ENCODE measurements around the gene ZFAND3.

ZFAND3 gene

DNA sequence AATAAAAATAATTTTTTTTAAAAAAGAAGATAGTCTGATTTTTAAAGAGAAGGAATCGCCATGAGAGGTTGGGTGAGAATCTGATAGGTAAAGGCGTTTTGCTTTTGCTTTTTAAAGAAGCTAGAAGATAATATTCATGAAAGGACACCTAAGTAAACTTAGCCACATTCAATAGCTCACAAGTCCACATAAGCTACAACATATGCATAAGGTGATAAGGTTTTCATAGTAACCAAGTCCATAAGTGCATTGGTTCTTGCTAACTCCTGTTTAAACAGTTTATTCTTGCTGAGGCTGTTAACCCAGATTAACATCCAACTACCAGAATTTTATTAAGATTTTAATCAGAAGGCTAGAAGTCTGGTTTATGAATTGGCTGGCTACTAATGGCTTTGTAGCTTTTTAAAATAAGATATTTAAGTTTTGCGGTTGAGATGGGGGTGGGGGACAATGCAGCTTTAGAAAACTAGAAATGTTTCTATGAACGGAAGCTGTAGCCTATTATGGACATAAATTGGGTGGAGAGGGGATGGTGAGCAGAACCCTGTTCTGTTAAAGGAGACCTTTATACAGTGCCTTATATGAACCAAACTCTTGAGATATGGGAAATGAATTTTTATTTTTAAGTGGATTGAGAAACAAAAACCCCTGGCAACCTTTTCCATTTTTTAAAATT lies 235.1 kb downstream of the ZFAND3 start:
- no peak for DNase-seq

DNA sequence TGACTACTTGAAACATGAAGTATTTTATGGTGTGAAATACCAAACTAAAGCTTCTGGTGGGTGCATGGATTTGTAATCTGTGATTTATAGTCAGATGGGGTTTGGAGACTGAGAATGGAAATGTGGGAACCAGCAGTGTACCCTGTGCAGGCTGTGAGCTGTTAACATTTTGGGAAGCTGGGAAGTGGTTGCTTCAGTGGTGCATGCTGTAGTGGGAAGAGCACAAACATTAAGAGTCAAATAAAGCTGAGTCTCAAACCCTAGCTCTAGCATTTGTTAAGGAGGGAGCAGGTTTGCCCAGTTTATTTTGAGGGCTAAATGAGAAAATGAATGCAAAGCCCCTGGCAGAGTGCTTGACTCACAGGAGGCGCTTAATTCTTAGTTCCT lies 235.7 kb downstream of the ZFAND3 start:
- DNase-seq: no peak

DNA sequence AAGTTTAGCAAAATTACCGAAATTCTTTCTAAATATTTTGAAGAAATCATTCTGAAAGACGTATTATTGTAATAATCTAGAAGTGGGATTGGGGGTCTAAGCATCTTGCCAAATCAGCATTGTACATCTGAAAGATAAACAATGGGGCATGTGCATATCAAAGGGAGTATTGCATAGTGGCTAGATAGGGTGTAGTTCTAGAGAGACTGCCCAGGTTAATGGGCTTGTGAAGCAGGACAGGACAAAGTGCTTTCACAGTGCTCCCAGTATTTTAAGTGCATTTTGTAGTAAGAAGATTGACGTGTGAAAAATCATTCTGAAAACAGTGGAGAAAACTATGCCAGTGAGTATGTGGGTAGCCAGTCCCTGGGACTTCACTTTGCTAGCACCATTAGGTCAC lies 236.8 kb downstream of the ZFAND3 start:
- no peak for DNase-seq

DNA sequence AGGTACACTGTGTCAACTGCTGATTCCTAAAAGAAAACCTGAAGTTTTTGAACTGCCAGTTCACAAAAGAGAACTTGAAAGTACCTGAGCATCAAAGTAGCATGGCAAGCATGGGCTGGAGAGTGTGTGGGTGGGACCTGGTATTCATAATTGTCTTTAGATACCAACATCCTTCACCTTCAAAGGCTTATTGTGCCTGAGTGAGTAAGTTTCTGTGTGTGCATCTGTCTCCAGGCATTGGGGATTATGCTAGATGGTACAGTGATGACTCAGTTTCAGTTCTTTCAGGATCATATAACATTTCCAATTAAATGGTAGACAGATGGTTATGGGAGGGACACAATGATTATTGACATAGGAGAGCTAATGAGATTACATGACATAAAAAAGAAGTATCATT lies 238.5 kb downstream of the ZFAND3 start:
- peak; percentile 86 to 95 for DNase-seq

DNA sequence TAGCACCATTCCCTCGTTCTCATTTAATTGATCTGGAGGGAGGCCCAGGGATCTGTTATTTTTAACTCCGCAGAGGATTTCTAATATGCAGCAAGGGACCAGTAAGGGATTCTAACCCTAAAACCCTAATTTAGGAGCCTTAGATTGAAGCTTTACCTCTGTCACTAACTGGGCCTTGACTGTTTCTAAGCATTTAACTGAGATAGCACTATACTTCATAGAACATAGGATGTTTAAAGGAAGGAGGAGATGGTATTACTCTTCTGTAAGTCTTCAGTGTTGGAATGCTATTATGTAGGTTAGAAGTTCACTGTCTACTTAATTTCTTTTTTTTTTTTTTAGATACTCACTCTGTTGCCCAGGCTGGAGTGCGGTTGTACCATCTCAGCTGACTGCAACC lies 242.5 kb downstream of the ZFAND3 start:
- DNase-seq: no peak

DNA sequence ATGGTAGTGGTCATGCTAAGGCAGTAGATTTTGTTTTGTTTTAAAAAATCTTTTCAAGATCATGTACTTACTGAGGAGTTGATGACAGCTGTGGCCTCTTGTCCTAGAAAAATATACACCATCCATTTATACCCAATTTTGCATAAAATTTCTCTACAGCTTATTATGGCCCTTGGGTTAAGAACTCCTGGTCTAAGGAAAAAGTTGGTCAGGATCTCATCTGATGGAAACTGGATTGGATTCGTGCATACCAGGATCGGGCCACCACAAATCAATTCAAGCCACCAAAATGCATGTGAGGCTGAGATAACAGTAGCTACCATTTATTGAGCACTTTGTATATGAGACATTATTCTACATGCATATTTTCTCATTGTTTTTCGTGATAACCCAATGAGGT lies 244.4 kb downstream of the ZFAND3 start:
- no peak for DNase-seq

DNA sequence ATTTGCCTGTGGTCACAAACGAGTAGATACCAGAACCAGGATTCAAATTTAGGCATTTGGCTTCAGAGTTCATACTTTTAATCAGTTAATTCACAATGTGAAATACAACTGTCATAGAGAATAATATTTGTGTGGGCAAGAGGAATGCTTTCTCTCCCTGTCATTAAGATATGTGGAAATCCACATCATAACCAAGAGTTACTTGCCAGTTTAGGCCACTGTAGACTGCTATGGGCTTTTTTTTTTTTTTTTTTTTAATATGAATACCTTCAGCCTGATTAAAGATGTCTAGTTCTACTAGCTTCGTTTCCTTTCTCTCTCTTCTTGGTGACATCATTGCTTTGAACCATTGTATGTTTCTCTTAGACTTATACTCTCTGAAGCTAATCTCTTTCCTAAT lies 244.9 kb downstream of the ZFAND3 start:
- DNase-seq: no peak

DNA sequence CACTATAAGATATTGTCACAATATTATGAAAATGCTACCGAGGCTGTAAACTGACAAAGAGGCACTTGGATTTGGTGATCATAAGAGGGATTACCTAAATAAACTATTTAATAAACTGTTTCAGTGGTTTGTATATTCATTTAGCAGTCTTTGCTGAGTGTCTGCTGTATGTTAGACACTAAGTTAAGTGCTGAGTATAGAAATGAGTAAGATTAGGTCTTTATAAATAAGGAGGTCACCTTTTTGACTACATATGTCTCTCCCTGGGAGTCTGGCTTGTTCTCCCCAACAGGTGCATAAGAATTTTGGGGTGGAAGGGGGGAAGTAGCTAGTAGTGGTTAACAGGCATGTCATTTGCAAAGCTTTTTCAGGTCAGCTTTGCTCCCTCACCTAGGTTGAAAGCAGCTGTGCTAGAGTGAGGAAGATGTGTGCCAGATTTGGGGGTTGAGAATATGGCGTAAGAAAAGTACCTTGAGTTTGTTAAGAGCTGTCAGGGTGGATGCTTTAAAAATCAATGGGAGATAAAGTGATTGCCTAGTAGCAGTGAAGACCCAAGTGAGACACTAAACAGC lies 246.3 kb downstream of the ZFAND3 start:
- no peak for DNase-seq

DNA sequence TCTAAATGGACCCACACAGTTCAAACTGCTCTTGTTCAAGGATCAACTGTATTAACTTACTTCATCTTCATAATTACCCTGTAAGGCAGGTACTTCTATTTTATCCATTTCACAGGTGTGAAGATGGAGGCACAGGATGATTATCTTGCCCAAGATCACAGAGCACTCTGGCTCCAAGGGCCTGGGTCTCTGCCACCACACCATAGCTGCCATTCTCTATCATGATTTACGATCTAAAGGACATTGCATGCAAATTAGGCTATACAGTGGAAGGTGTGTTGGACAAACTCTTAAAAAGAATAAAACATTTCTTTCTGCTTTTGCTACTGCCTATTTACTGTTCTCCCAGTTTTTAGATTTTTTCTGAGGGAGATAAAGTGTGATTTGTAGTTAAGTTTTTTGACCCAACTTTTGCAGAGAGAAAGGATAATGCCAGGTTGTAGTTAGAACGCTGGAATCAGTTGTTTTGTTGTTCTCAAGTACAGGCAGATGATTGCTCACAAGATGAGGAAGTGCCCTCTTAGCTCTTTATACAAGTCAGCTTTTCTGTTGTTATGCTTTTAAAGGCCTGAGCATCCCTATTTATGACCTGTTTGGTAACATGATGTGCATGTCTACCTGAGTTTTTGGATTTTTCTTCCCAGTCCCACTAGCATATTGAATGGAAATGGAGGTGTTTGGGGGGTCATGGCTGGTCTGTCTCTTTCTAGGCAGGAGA lies 247.9 kb downstream of the ZFAND3 start:
- DNase-seq: no peak

DNA sequence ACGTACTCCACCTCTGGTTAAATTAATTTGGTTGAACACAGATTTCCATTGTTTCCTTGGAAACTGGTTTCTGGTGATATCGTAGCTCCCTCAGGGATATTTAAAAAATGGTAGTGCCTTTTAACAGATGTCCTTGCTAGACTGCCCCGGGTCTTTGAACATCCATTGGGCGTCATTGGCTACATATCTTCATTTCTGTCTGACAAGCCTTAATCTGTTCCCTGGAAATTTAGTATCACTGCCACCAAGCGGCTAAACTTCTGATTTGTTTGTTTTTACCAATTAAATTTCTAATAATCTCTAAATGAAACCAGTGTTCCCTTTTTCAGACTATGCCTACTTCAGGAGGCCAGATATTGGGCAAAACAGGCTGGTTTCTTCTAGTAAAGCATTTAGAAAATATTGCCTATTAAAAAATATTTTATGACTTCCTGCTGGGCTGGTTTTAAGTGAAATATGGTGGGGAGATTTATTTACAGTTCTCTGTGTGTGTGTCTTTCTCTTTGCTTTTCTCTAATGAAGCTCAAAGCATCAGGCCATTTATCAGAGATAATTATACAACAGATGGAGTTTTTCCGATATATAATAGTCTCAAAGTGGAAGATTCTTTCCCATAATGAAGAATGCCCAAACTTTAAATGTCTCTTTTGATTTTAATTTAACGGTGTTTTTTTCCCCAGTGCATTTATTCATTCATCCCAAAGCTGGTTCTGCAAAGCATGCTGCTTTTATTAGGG lies 249.5 kb downstream of the ZFAND3 start:
- DNase-seq: peak in 1 of 2 experiments; percentile 54

DNA sequence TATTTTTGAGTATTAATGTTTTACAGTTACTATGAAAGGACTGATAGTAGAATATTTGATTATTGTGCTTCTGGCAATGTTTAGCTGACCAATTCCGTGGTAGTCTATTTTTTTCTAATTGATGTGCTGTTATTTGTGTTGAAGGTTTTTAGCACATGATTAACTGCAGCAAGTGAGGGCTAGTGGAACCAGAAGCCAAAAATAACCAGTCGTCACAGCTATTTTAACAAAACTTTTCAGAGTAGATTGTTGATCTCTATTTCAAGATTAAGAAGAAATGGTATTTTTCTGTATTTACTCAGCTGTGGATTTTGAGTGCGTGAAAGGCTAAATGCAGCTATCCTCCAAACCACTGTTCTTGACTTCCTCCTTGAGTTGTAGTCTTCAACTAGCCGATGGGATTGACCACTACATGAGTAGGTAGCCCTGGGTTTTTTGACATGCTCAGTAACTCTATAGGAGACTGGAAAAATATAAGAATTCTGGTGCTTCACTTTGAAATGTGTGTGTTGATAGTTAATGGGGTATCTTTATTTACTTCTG lies 258.0 kb downstream of the ZFAND3 start:
- no peak for DNase-seq

DNA sequence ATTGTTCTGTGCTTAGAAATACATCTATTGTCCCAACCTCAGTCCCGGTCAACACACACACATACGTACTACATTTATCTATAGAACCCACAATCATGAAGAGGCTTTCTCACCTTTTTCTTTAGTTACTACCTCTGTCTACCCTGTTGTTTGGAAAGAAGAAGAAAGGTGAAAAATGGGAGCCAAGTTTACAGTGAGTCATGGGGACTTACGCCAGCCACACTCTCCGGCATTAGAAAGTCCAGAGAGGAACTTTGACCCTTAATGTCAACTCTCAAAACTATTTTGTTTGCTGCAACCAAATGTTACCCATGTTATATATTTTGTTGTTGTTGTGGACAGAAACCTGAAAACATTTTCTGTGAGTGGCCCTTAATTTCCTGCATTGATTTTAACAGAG lies 259.1 kb downstream of the ZFAND3 start:
- no peak for DNase-seq

DNA sequence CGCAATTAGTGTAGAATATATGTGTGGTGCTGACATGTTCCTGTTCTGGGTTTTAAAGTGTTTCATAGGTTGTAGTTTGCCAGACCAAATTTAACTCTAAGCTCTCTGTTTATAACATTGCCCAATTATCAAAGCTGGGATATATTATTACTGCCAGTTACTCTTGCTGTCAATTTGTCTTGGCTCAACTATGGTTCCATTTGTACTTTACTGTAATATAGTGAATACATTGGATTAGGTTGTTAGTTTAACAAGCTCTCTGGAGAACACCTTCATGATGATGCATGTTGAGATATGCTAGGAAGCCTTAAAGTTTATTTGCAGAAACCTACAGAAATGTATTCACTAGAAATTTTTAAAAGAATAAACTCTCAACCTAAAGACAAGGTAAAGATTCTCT lies 259.6 kb downstream of the ZFAND3 start:
- no peak for DNase-seq

DNA sequence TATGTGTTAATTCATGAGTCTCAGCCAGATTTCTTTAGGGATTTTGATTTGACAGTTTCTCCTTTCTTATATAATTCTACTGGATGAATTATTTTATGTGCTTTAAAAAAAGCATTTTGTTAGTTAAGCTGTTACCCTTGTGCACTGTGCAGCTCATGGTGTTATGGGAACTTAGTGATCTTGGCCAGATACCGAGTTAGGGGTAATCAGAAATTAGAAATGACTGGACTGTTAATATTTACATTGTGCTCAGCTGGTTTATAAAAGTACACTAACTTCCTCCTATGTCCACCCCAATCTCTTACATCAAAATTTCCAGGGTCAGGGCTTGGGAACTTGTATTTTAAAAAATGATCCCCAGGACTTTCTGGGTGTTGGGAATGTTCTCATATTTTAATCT lies 260.0 kb downstream of the ZFAND3 start:
- DNase-seq: no peak

DNA sequence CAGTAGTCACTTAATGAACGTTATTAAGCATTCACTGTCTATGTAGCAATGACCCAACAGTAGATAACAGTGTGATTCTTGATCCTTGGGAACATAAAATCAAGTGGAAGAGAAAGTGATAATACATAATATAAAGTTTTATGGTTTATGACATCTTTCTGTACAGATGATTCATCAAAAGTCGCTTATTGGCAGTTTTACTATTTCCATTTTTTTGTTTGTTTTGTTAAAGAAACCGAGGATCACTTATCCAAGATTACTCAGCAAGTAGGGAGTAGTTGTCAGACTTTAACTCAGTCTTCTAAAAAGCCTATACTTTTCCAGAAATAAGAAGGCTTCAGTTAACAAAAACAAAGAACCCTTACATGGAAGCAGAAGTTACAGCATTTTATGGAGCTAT lies 260.8 kb downstream of the ZFAND3 start:
- no peak for DNase-seq

DNA sequence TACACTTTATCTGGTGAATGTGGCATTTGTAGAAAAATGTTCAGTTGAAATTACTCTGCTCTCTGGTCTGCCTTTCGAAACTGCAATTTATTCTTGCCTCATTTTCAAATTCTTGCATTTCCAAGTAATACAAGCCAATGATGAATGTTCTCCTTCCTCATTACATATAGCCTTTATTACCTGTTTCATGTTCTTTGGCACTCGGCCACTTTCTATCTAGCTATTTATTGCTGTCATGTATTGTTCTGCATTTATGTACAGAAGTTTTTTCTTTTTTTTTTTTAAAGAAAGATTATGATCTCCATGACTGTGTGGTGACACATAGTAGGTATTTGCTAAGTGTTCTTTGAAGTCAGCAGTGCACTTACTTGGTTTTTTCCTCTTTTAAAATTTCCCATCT lies 261.4 kb downstream of the ZFAND3 start:
- no peak for DNase-seq

DNA sequence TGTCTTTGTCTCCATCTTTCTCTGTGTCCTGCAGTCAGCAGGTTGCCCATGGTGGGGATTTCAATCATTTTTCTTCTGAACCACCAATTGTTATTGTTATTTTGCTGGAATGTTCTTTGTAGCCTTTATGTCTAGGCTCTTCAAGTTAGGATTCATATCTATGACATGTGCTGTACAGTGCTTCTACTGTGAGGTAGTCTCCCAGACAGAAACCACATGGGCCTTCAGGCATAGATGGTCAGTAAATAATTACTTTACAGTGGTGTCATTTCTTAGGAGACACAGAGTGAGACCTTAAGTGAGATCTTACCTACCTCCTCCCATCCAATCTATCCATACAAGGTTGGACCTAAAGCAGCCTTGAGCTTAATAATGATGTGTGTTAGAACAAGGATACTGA lies 265.5 kb downstream of the ZFAND3 start:
- DNase-seq: no peak

DNA sequence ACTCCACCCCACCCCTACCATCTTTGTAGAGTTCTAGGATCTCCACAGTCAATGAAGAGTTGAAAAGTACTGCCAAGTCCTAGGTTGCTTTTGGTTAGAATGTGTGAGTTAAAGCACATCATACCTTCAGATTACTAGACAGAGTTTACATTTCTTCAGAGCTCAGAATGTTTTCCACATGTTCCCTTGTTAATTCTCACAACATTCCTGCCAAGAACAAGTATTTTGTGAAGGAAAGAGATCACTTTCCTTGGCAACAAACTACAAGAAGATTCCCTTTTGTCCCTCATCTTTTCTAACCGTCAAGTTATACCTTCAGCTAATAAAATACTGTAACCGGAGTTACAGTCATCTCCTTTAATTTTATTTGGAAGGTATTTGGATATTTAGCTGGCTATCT lies 266.8 kb downstream of the ZFAND3 start:
- DNase-seq: no peak

DNA sequence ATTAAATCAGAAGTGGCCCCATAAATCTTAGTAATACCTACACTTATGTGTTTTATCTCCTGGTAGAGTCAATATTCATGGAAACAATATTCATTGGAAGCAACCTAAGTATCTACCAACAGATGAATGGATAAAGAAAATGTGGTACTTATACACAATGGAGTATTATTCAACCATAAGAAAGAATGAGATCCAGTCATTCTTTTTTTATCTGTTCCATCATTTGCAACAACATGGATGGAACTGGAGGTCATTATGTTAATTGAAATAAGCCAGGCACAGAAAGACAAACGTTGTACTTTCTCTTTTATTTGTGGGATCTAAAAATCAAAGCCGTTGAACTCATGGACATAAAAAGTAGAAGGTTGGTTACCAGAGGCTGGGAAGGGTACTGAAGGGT lies 268.5 kb downstream of the ZFAND3 start:
- DNase-seq: no peak

DNA sequence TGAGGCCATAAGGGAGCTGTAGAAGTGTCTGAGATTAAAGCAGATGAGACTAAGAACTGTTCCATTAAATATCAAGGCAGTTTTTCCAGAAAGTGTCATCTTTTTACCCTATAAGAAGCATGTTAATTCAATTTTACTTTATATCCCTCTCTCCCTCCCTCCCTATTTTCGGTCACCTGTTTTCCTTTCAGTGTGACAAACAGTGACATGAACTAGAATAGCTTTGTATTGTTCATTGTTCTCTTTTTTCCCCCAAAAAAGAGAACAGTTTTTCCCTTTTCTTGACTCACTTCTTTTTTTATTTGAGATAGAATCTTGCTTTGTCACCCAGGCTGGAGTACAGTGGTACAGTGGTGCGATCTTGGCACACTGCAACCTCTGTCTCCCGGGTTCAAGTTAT lies 269.3 kb downstream of the ZFAND3 start:
- DNase-seq: no peak

DNA sequence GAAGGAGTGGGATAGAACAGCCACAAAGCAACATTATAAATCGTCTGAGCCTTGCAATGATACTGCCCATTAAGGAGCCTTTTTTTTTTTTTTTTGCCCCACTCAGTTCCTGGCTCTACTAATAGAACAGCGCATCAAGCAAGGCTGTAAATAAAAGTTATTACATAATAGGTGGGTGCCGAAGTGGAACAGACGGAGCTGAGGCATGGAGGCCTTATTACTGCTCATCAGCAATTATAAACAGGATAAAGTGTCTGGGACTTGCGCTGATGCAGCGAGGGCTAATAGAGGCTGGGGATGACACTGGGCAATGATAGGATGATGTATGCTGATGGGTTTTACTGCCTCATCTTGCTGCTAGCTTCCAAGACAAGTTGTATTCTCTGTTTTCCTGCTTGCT lies 272.1 kb downstream of the ZFAND3 start:
- DNase-seq: no peak

DNA sequence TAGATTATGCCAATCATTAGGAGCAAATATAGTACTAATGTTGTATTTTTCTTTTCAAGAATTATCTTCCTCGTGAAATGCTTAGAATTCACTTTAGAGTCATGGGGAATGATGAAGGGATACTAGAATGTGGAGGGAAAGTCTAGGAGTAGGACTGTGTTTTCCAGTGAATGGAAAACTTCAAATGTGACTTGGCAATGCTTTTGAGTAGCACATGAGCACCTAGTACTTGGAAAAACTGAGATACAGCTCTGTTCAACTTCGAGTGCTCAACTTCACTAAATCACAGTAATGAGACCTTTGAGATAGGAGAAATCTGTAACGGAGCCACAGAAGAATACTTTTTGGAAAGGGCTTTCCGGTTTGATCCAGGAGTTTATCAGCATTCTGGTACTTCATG lies 272.9 kb downstream of the ZFAND3 start:
- no peak for DNase-seq

DNA sequence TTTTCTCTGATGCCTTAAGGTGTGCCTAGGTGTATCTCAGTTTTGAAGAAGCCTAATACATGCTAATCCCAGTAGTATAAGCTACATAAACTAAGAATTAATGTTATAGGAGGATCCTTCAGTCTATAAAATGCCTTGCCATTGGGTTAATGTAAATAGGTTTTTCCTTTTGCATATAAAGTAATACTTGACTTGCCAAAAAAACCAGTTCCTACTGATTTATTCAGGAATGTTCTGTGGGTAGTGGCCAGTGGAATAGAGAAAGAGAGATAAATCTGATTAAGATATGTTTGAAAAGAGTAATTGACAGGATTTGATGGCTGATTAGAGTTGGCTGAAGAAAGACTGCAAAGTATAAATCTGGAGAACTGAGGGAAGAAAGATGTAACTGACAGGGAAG lies 273.4 kb downstream of the ZFAND3 start:
- no peak for DNase-seq

DNA sequence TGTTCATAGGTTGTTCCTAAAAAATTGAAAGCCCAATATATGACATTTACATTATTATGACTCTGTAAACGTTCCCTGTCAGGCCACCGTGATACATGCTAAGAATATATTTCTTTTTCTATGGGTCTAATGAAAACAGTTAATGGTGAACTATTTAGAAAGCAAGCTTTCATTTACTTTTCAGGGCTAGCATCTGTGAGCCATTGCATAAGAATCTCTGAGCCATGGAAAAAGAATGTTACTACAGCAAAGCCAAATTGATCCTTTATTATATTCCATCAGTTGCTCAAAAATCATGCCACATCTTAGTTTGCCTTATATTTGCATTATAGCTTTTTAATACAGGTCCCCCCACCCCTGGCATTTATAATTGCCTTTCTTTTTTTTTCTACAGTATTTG lies 275.5 kb downstream of the ZFAND3 start:
- no peak for DNase-seq
